Caco-2 (cell line): Measurements from ENCODE around the gene ALK. TPM values are rescaled to one million over a fixed set of nuclear protein-coding genes. Genes with fewer than 3 reads are reported as not detected.

Experiments
- BruUV-seq: library from RNA; stranded (reverse); fragments of 400-500 nt; replicated peaks from 2 replicates; lab custom pipeline; 2021; lab: Mats Ljungman, UMichigan
- CTCF ChIA-PET: fragments of 300-600 bp; sonication (Branson Sonifier 250); formaldehyde crosslinking; loops from one replicate; lab custom pipeline; 2022; ENCODE audit warnings: antibody characterized with exemption; lab: Charles Lee
- POLR2A ChIA-PET: fragments of 300-600 bp; sonication (Branson Sonifier 250); formaldehyde crosslinking; loops from one replicate; lab custom pipeline; 2022; ENCODE audit warnings: antibody characterized with exemption; lab: Charles Lee
- DNase-seq, 2 experiments: peaks; one replicate each; pipeline versions ENCODE4 v3.0.0 to v3.0.0-alpha.2; 2020 to 2022
- H3K27me3 ChIP-seq: replicated peaks from 2 replicates; pipeline ENCODE4 v1.6.0; 2011; ENCODE audit warnings: low read length; ENCODE audit not compliant: control insufficient read depth, insufficient read depth
- H3K36me3 ChIP-seq: 2 replicates; pipeline ENCODE4 v1.5.1; 2011; ENCODE audit warnings: low read length; ENCODE audit not compliant: control insufficient read depth, insufficient read depth
- H3K4me1 ChIP-seq: fragments of 250-450 bp; sonication (Bioruptor Pico); 2 replicates; pipeline ENCODE4 v1.5.1; 2020; ENCODE audit warnings: mild to moderate bottlenecking
- H3K4me3 ChIP-seq: 2 replicates; pipeline ENCODE4 v1.5.1; 2011; ENCODE audit warnings: low read depth, mild to moderate bottlenecking, control low read depth, low read length
- H3K9me3 ChIP-seq: fragments of 250-450 bp; sonication (Bioruptor Pico); 2 replicates; pipeline ENCODE4 v1.5.1; 2020; ENCODE audit warnings: mild to moderate bottlenecking, moderate library complexity
- H3K27ac Mint-ChIP-seq: one replicate; pipeline ENCODE4 v1.8.0; 2022; ENCODE audit warnings: mixed read lengths; ENCODE audit not compliant: unreplicated experiment
- H3K27me3 Mint-ChIP-seq: one replicate; pipeline ENCODE4 v1.8.0; 2022; ENCODE audit warnings: mixed read lengths; ENCODE audit not compliant: insufficient read depth, unreplicated experiment
- H3K36me3 Mint-ChIP-seq: one replicate; pipeline ENCODE4 v1.8.0; 2022; ENCODE audit warnings: mild to moderate bottlenecking, mixed read lengths; ENCODE audit not compliant: insufficient read depth, unreplicated experiment
- H3K4me1 Mint-ChIP-seq: one replicate; pipeline ENCODE4 v1.8.0; 2022; ENCODE audit warnings: low read depth, mixed read lengths; ENCODE audit not compliant: unreplicated experiment
- H3K4me3 Mint-ChIP-seq: one replicate; pipeline ENCODE4 v1.8.0; 2022; ENCODE audit warnings: mild to moderate bottlenecking, moderate library complexity, mixed read lengths; ENCODE audit not compliant: unreplicated experiment
- H3K9me3 Mint-ChIP-seq: one replicate; pipeline ENCODE4 v1.8.0; 2022; ENCODE audit warnings: mixed read lengths; ENCODE audit not compliant: unreplicated experiment
- CTCF ChIP-seq, 2 experiments: fragments of 200-600 bp in 1 of 2; IDR thresholded peaks; 1 replicate in 1 of 2; 2 replicates in 1 of 2; pipeline versions ENCODE4 v1.5.1 to v1.8.0; 2011 to 2022; ENCODE audit warnings: antibody characterized with exemption in 1 of 2, control low read depth in 1 of 2, inconsistent platforms in 1 of 2, low read depth in 1 of 2, low read length in 1 of 2, mild to moderate bottlenecking in 1 of 2, moderate library complexity in 1 of 2; ENCODE audit not compliant: insufficient read depth in 1 of 2, severe bottlenecking in 1 of 2, unreplicated experiment in 1 of 2
- intact Hi-C: fragments of 100-400 bp; cut with micrococcal nuclease; formaldehyde crosslinking; loops from one replicate; pipeline ENCODE4 v1.10.0; 2022; ENCODE audit not compliant: unreplicated experiment
- total RNA-seq: library from RNA; stranded (reverse); gene quantifications from 2 replicates; pipeline ENCODE4 v1.2.3, GENCODE V29; 2022

Gene ALK
- total RNA-seq, 1 experiment from 2014 or later = 0.11 TPM

GRCh38 chr2:29269095-29269764 is 652.2 kb downstream of the ALK start:
- no peak for DNase-seq
- POLR2A ChIA-PET = no interaction called here
- H3K9me3 ChIP-seq = no peaks in the 10 kb centered on the region
- no peaks in the 10 kb centered on the region for H3K9me3 Mint-ChIP-seq
- no peaks in the 10 kb centered on the region for H3K4me1 Mint-ChIP-seq
- H3K4me1 ChIP-seq = no peaks in the 10 kb centered on the region
- CTCF ChIA-PET = interaction anchor here (0.6 kb wide), 1 partner anchor 577 kb away, joined by 3 read pairs; no protein-coding TSS in a partner anchor
- no peaks in the 10 kb centered on the region for H3K36me3 ChIP-seq
- intact Hi-C loops = no loop called here
- no TSS peak for BruUV-seq
- peaks cover 1% of the 10 kb centered on the region; the same call in 1 of the 2 replicates for H3K27me3 ChIP-seq
- no peaks in the 10 kb centered on the region for H3K36me3 Mint-ChIP-seq
- H3K27ac Mint-ChIP-seq = no peak overlapping the region
- TF ChIP-seq CTCF (IDR thresholded peaks at IDR 0.05; ENCODE audit: insufficient read depth in 1 of 2, low read depth in 1 of 2, low read length in 1 of 2, severe bottlenecking in 1 of 2, unreplicated experiment in 1 of 2) = no peak
- H3K4me3 ChIP-seq = no peak overlapping the region
- peaks cover 12% of the 10 kb centered on the region for H3K27me3 Mint-ChIP-seq
- H3K4me3 Mint-ChIP-seq = no peak overlapping the region

- H3K36me3 ChIP-seq = no peaks in the 10 kb centered on the region
- Mint-ChIP-seq H3K9me3 (no peaks in the 10 kb centered on the region), H3K27ac (no peak overlapping the region), H3K4me1 (no peaks in the 10 kb centered on the region), H3K4me3 (no peak overlapping the region), H3K36me3 (no peaks in the 10 kb centered on the region), H3K27me3 (peaks cover 8% of the 10 kb centered on the region)
- intact Hi-C loops = no loop called here
- no peaks in the 10 kb centered on the region for H3K4me1 ChIP-seq
- no TSS peak for BruUV-seq
- H3K9me3 ChIP-seq = no peaks in the 10 kb centered on the region
- DNase-seq = no peak
- H3K4me3 ChIP-seq = no peak overlapping the region
- CTCF ChIA-PET = no interaction called here
- TF ChIP-seq CTCF (IDR thresholded peaks at IDR 0.05; ENCODE audit: insufficient read depth in 1 of 2, low read depth in 1 of 2, low read length in 1 of 2, severe bottlenecking in 1 of 2, unreplicated experiment in 1 of 2) = no peak
- POLR2A ChIA-PET = no interaction called here
- peaks cover 1% of the 10 kb centered on the region; the same call in 1 of the 2 replicates for H3K27me3 ChIP-seq
These were observed 653.7 kb downstream of the ALK start for GRCh38 chr2:29267720-29268119.

- no TSS peak for BruUV-seq
- Mint-ChIP-seq H3K4me3 (no peak overlapping the region), H3K27ac (no peak overlapping the region), H3K27me3 (peaks cover 20% of the 10 kb centered on the region), H3K9me3 (no peaks in the 10 kb centered on the region), H3K36me3 (no peaks in the 10 kb centered on the region), H3K4me1 (no peaks in the 10 kb centered on the region)
- CTCF ChIA-PET = no interaction called here
- Histone ChIP-seq H3K27me3 (no peaks in the 10 kb centered on the region), H3K36me3 (no peaks in the 10 kb centered on the region), H3K4me1 (no peaks in the 10 kb centered on the region), H3K4me3 (no peak overlapping the region), H3K9me3 (no peaks in the 10 kb centered on the region)
- POLR2A ChIA-PET = no interaction called here
- DNase-seq = no peak
- intact Hi-C loops = no loop called here
- TF ChIP-seq CTCF (IDR thresholded peaks at IDR 0.05; ENCODE audit: insufficient read depth in 1 of 2, low read depth in 1 of 2, low read length in 1 of 2, severe bottlenecking in 1 of 2, unreplicated experiment in 1 of 2) = no peak
These were observed 657.5 kb downstream of the ALK start for GRCh38 chr2:29263886-29264285.
